Common myeloid progenitor, CD34-positive (primary cell): ENCODE results near the gene PRRT1B.
"Not testable (repeated sequence)": the region's sequence is repeated elsewhere in the genome, so short reads cannot be mapped to it uniquely, and the experiment has no call there.

Source experiments
- CTCF ChIA-PET: fragments of 350-600 bp; sonication (Branson Sonifier 250); formaldehyde crosslinking; loops from one replicate; lab custom pipeline; 2021; ENCODE audit warnings: antibody characterized with exemption; lab: Charles Lee
- POLR2A ChIA-PET: fragments of 350-600 bp; sonication (Branson Sonifier 250); formaldehyde crosslinking; loops from one replicate; lab custom pipeline; 2021; ENCODE audit warnings: antibody characterized with exemption; lab: Charles Lee
- DNase-seq, 3 donors: peaks; one replicate each; pipeline versions ENCODE4 v3.0.0 to v3.0.0-alpha.2; 2013
- H3K27ac ChIP-seq, 2 experiments: 1 replicate in 1 of 2; 2 replicates in 1 of 2; pipeline ENCODE4 v1.7.0; 2013; ENCODE audit warnings: inconsistent platforms in 2 of 2, low read length in 2 of 2, mild to moderate bottlenecking in 2 of 2, low read depth in 1 of 2, moderate library complexity in 1 of 2; ENCODE audit not compliant: severe bottlenecking in 2 of 2, insufficient read depth in 1 of 2, poor library complexity in 1 of 2
- H3K27me3 ChIP-seq, 5 experiments: replicated peaks in 2 of 5; 1 replicate in 3 of 5; 2 replicates in 2 of 5; pipeline versions ENCODE4 v1.6.1 to v1.7.0; 2013; ENCODE audit warnings: low read length in 4 of 5, mild to moderate bottlenecking in 2 of 5, moderate library complexity in 2 of 5, inconsistent platforms in 1 of 5; ENCODE audit not compliant: insufficient read depth in 5 of 5, control insufficient read depth in 4 of 5
- H3K36me3 ChIP-seq, 4 experiments: 1 replicate in 2 of 4; 2 replicates in 2 of 4; pipeline versions ENCODE4 v1.6.1 to v1.7.0; 2013; ENCODE audit warnings: low read length in 3 of 4, control low read depth in 1 of 4, mild to moderate bottlenecking in 1 of 4; ENCODE audit not compliant: control insufficient read depth in 4 of 4, insufficient read depth in 4 of 4
- H3K4me1 ChIP-seq, 4 experiments: 1 replicate in 3 of 4; 2 replicates in 1 of 4; pipeline versions ENCODE4 v1.6.1 to v1.7.1; 2013; ENCODE audit warnings: low read length in 3 of 4, mild to moderate bottlenecking in 3 of 4, control low read depth in 1 of 4, inconsistent platforms in 1 of 4, moderate library complexity in 1 of 4; ENCODE audit not compliant: control insufficient read depth in 4 of 4, insufficient read depth in 4 of 4; ENCODE audit errors: control extremely low read depth in 1 of 4
- H3K4me3 ChIP-seq, 7 experiments: 1 replicate in 4 of 7; 2 replicates in 3 of 7; pipeline versions ENCODE4 v1.5.1 to v1.7.0; 2013; ENCODE audit warnings: mild to moderate bottlenecking in 7 of 7, low read length in 6 of 7, moderate library complexity in 6 of 7, inconsistent platforms in 2 of 7, low read depth in 2 of 7, control low read depth in 1 of 7; ENCODE audit not compliant: insufficient read depth in 4 of 7, control insufficient read depth in 1 of 7; ENCODE audit errors: extremely low read depth in 1 of 7
- H3K9me3 ChIP-seq, 5 experiments: 1 replicate in 4 of 5; 2 replicates in 1 of 5; pipeline versions ENCODE4 v1.6.1 to v1.7.1; 2013; ENCODE audit warnings: low read length in 4 of 5, mild to moderate bottlenecking in 2 of 5, inconsistent platforms in 1 of 5, low read depth in 1 of 5, moderate library complexity in 1 of 5; ENCODE audit not compliant: control insufficient read depth in 4 of 5, insufficient read depth in 2 of 5; ENCODE audit errors: control extremely low read depth in 1 of 5
- WGBS: methylation state at CpG from one replicate; pipeline ENCODE4 v1.1.5; 2013; ENCODE audit not compliant: insufficient coverage; 5-methylcytosine and 5-hydroxymethylcytosine counted together

The PRRT1B gene

DNA sequence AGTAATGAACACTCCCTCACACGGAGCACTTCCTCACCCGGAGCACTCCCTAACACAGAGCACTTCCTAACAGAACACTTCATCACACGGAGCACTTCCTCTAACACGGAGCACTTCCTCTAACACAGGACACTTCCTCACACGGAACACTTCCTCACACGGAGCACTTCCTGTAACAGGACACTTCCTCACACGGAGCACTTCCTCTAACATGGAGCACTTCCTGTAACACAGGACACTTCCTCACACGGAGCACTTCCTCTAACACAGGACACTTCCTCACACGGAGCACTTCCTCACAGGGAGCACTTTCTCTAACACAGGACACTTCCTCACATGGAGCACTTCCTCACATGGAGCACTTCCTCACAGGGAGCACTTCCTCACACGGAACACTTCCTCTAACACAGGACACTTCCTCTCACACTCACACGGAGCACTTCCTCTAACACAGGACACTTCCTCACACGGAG, 29.7 kb upstream of the PRRT1B start:
- H3K27me3 ChIP-seq, H3K27ac ChIP-seq, POLR2A ChIA-PET, H3K4me1 ChIP-seq, H3K4me3 ChIP-seq, CTCF ChIA-PET, H3K9me3 ChIP-seq: not testable (repeated sequence)
- 76% methylated on average over 5 of the region's 12 CpGs for WGBS
- H3K36me3 ChIP-seq, result peaks cover 10 to 84% (median 70%) of the 10 kb centered on the region in 4 experiments
- DNase-seq, result peak in 2 of 3 donors; percentile 53 to 57

DNA sequence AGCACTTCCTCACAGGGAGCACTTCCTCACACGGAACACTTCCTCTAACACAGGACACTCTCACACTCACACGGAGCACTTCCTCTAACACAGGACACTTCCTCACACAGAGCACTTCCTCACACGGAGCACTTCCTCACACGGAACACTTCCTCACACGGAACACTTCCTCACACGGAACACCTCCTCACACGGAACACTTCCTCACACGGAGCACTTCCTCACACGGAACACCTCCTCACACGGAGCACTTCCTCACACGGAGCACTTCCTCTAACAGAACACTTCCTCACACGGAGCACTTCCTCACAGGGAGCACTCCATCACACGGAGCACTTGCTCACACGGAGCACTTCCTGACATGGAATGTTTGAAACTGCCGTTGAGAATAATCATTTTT, 29.2 kb upstream of the PRRT1B start:
- Histone ChIP-seq H3K4me1 (no peaks in the 10 kb centered on the region), H3K9me3 (peaks cover 0 to 4% (median 0%) of the 10 kb centered on the region in 5 experiments), H3K36me3 (peaks cover 6 to 83% (median 68%) of the 10 kb centered on the region in 4 experiments), H3K27ac (no peak overlapping the region), H3K27me3 (no peaks in the 10 kb centered on the region), H3K4me3 (no peak overlapping the region)
- ChIA-PET POLR2A (no interaction called here), CTCF (no interaction called here)
- WGBS, result 96% methylated on average over 6 of the region's 15 CpGs
- DNase-seq, result peak in 2 of 3 donors; percentile 26 to 49

DNA sequence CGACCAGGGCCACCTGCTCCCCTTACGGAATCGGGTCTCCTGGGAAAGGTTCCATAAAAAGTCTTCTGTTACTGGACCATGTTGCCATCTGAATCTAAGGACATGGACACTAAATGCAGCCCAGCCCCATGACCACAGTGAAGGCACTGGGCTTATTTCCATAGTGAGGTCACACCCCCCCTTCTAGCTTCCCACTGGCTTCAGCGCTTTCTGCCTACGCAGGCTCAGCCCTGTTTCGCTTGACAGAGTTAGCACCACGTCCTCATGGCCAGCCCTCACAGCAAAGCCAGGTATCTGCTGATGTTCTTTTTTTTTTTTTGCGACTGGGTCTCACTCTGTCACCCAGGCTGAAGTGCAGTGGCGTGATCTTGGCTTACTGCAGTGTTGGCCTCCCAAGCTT, 28.4 kb upstream of the PRRT1B start:
- POLR2A ChIA-PET, result no interaction called here
- 97% methylated on average over 7 of the region's 9 CpGs for WGBS

DNA sequence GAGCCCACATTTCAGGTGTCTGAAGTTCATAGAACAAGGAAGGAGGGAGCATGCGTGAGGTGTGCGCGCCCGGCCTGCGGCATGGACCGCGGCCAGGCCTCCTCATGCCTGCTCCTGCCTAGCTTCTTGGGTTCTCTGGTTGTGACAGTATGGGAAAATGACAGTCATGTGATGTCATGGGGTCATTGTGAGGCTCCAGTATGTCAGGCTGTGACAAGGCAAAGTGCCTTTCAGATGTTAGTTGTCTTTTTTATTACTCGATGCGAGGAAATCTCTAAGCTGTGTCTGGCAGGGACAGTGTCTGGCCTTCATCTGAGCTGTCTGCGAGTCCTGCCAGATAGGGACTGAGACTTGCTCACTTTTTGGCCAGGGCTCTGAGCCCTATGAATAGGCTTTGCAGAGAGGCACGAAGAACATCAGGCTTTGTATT, 27.5 kb upstream of the PRRT1B start:
- Histone ChIP-seq H3K27ac (no peak overlapping the region), H3K27me3 (no peaks in the 10 kb centered on the region), H3K9me3 (peaks cover 0 to 4% (median 0%) of the 10 kb centered on the region in 5 experiments), H3K4me1 (no peaks in the 10 kb centered on the region), H3K36me3 (peaks cover 5 to 86% (median 69%) of the 10 kb centered on the region in 4 experiments), H3K4me3 (no peak overlapping the region)
- 98% methylated on average over 5 of the region's 11 CpGs for WGBS
- no peak for DNase-seq
- CTCF ChIA-PET, result no interaction called here
- POLR2A ChIA-PET, result no interaction called here

More for the DNA sequence above, 28.4 kb upstream of the PRRT1B start:
- H3K9me3 ChIP-seq, result peaks cover 0 to 4% (median 0%) of the 10 kb centered on the region in 5 experiments
- CTCF ChIA-PET, result no interaction called here
- no peaks in the 10 kb centered on the region for H3K27me3 ChIP-seq
- no peak overlapping the region for H3K4me3 ChIP-seq
- H3K27ac ChIP-seq, result no peak overlapping the region
- peaks cover 6 to 83% (median 70%) of the 10 kb centered on the region in 4 experiments for H3K36me3 ChIP-seq
- H3K4me1 ChIP-seq, result no peaks in the 10 kb centered on the region
- DNase-seq, result peak in 2 of 3 donors; percentile 30 to 38

DNA sequence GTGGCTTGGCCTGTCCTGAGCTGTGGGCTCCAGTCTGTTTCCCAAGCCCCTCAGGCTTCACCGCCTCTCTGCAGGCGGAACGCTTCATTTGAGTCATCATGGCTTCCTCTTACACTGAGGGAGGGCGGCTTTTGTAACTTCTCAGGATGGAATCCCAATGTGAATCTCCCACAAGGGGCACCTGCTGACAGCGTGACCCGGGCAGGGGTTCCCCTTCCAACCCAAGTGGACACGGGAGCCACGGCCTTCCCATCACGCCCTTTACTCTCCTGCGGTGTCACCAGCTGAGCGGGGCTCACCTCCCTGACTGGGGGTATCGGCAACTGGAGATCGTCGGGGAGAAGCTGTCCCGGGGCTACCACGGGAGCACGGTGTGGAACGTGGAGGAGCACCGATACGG, 26.8 kb upstream of the PRRT1B start:
- H3K9me3 ChIP-seq, result peaks cover 0 to 4% (median 0%) of the 10 kb centered on the region in 5 experiments
- DNase-seq, result no peak
- no peaks in the 10 kb centered on the region for H3K27me3 ChIP-seq
- 98% methylated on average over 20 of the region's 20 CpGs for WGBS
- H3K4me1 ChIP-seq, result no peaks in the 10 kb centered on the region
- H3K36me3 ChIP-seq, result peaks cover 2 to 85% (median 67%) of the 10 kb centered on the region in 4 experiments
- ChIA-PET CTCF (no interaction called here), POLR2A (no interaction called here)
- no peak overlapping the region for H3K4me3 ChIP-seq
- H3K27ac ChIP-seq, result no peak overlapping the region

DNA sequence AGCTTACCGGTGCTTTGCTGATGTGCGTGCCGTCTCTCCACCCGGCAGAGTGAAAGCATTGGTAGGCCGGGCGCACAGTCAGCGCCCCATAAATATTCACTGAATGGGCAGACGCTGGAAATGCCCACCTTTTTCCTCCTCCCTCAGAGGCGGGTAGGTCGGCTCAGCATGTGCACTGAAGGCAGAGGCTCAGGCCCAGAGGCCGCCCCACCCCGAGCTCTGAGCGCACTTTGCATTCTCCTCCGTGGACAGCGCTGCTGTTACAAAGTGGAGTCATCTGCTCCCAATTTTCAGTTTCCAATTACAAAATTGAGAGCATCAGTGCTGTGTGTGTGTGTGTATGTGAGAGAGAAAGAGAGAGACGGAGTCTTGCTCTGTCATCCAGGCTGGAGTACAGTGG, 24.8 kb upstream of the PRRT1B start:
- WGBS, result 88% methylated on average over 12 of the region's 16 CpGs
- ChIA-PET POLR2A (no interaction called here), CTCF (no interaction called here)
- peaks cover 0 to under 1% (median 0%) of the 10 kb centered on the region in 5 experiments for H3K9me3 ChIP-seq
- no peak overlapping the region for H3K27ac ChIP-seq
- peaks cover 2 to 90% (median 73%) of the 10 kb centered on the region in 4 experiments for H3K36me3 ChIP-seq
- no peak for DNase-seq
- no peaks in the 10 kb centered on the region for H3K27me3 ChIP-seq
- H3K4me1 ChIP-seq, result no peaks in the 10 kb centered on the region
- no peak overlapping the region for H3K4me3 ChIP-seq

DNA sequence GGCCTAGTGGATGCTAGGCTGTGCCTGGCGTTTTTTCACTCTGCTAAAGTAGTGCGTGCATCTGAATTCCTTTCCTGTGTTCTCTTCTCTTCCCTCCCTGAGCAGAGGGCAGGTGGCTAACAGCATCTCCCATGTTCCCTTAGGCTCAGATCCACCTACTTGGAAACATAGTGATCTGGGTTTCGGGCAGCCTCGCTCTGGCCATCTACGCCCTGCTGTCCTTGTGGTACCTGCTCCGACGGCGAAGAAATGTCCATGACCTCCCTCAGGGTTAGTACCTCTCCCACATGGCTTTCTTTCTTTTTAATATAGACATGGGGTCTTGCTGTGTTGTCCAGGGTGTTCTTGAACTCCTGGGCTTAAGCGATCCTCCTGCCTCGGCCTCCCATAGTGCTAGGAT, 24.1 kb upstream of the PRRT1B start:
- POLR2A ChIA-PET, result no interaction called here
- no peak for DNase-seq
- CTCF ChIA-PET, result no interaction called here
- no peak overlapping the region for H3K4me3 ChIP-seq
- no peaks in the 10 kb centered on the region for H3K9me3 ChIP-seq
- 99% methylated on average over 9 of the region's 10 CpGs for WGBS
- H3K27ac ChIP-seq, result no peak overlapping the region
- no peaks in the 10 kb centered on the region for H3K27me3 ChIP-seq
- H3K36me3 ChIP-seq, result peaks cover 6 to 90% (median 70%) of the 10 kb centered on the region in 4 experiments
- no peaks in the 10 kb centered on the region for H3K4me1 ChIP-seq
